GM18517 (cell line): ENCODE data around the gene EEF2K.

Source experiments
- ATAC-seq: cut with Tn5 transposase; IDR thresholded peaks from one replicate; pipeline ENCODE4 v1.9.1; 2021; ENCODE audit warnings: mild to moderate bottlenecking, moderate library complexity; ENCODE audit not compliant: unreplicated experiment

EEF2K gene

GRCh38 chr16:22239131-22239805 is 33.2 kb downstream of the EEF2K start:
- no peak for ATAC-seq

DNA sequence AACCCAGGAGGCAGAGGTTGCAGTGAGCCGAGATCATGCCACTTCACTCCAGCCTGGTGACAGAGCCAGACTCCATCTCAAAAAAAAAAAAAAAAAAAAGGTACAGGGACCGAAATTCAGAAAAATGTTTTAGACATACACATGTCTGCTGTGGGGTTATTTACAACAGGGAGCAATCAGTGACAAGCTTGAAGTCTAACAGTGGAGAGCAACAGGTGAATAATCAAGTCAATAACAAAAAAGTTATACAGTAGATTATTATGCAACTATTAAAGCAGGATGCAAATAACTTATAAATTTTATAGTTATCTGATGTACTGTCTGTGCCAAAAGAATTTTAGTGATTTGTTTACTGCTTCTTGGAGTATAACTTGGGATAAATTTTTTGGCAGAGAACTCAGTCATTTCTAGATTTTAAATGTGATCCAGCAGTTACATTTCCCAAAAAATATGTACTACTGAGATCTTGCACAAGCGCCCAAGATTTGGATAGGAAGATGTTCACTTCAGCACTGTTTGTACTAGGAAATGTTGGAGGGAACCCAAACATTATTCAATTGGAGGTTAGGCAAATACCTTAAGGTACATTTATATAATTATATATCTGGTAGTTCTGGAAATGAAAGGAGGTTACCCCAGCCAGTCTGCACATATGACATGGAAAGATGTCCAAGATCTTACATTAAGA is 34.1 kb downstream of the EEF2K start:
- ATAC-seq, result no peak

DNA sequence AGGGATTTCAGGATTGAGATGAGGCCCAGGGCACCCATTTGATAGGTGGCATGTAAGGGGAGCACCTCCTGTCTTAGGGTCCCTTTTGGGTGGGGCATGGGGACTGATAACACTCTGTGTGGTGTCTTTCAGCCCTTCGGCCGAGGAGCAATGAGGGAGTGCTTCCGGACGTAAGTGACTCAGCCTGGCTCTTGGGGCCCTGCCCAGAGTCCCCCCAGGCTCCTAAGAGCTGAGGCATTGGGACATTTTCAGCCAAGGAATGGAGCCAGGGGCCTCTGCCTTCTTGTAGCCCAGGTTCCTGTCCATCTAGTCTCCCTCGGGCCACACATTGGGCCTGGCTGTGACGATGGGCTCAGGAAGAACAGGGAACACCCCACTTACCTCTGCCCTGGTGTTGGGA is 44.4 kb downstream of the EEF2K start:
- ATAC-seq, result no peak

DNA sequence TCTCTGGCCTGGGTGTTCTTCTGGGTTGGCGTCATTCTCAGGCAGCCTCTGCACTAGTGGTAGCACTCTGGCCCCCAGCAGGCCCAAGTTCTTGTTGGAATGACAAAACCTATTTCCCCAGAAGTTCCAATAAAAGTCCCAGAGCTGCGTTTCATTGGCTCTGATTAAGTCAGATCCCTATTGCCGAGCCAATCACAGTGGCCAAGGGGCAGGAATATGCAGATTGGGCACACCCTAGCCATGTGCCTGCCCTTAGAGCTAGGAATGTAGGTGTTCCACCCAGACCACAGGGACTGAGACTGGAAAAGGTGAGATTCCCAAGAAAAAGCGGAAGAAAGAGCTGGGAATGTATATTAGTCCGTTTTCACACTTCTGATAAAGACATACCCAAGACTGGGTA is 46.2 kb downstream of the EEF2K start:
- ATAC-seq, result no peak

- no peak for ATAC-seq
Observed at GRCh38 chr16:22253272-22253671, 47.2 kb downstream of the EEF2K start.

DNA sequence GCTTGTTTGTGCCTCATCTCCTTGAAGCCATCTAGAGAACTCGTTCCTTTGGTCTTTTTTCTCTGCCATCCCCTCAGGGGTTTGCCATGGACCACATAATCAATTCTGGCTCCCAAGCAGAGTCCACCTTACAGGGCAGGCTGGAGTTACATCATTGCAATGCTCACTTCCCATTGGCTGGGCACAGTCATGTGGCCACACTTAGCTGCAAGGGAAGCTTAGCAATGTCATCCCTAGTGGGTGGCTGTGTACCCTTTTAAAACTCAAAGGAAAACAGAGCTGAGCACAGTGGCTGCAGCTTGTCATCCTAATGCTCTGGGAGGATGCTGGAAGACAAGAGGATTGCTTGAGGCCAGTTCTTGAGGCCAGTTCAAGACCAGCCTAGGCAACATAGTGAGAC is 49.3 kb downstream of the EEF2K start:
- ATAC-seq, result no peak

DNA sequence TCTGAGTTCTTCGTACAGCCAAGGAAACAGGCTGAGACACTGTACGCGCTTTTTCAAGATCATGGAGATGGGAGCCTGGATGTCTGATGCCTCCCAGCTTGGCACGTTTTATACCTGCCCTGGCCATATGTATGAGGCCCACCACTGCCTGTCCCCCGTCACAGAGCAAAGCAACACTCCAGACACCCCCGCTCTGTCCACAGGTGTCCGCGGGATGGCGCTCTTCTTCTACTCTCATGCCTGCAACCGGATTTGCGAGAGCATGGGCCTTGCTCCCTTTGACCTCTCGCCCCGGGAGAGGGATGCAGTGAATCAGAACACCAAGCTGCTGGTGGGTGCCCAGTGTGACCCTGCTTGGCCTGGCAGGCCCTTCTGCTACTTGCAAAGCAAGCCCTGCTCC is 51.4 kb downstream of the EEF2K start:
- no peak for ATAC-seq

DNA sequence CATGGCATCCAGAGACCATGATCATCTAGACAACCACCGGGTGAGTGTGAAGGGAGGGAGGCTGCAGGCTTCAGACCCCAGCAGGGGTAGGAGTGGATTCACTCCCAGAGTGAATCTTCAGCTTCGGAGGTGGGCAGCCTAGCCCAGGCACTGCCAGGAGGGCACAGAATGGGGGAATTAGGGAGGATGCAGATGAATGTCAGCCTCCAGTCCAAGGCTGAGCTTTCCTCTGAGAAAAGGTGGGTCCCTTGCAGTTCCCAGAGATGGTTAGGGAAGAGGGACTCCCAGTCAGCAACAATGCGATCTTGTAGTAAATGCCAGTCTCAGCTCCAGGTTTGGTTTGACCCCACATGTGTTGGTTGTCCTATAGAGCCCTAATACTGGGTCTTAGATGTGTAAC is 54.4 kb downstream of the EEF2K start:
- ATAC-seq, result no peak

- ATAC-seq, result no peak
Observed at GRCh38 chr16:22262460-22262859, 56.4 kb downstream of the EEF2K start.

DNA sequence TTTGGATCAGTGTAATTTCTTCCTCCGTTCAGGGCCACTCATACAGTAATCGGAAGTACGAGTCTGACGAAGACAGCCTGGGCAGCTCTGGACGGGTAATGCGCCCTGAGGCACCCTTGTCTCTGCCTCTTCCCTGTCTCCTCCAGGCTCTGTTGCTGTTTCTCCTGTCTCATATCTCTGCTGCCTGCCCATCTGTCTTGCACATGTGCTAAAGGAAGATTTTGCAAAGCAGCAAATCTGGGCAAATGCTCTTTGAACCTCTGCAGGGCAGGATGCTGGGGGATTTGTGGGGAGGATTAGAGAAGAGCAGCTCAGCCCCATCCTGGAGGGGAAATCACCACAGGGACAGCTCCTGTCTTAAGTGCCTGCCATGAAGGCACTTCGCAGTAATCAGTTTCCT is 58.7 kb downstream of the EEF2K start:
- no peak for ATAC-seq

- no peak for ATAC-seq
Observed at GRCh38 chr16:22265351-22265750, 59.3 kb downstream of the EEF2K start.

DNA sequence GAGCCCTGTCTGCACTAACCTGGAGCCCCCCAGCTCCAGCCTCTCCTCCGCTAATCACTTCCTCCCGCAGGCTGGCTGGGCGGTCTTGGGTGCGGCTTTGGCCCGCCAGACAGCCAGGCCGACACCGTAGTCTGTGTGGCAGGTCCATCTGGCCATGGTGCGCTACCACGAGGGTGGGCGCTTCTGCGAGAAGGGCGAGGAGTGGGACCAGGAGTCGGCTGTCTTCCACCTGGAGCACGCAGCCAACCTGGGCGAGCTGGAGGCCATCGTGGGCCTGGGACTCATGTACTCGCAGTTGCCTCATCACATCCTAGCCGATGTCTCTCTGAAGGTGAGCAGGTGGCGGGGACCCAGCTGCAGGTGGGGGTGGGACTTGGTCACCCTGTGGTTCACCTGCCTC is 60.5 kb downstream of the EEF2K start:
- ATAC-seq, result no peak

GRCh38 chr16:22267764-22268163 is 61.7 kb downstream of the EEF2K start:
- ATAC-seq, result no peak

- no peak for ATAC-seq
Observed at GRCh38 chr16:22270525-22270924, 64.4 kb downstream of the EEF2K start.

DNA sequence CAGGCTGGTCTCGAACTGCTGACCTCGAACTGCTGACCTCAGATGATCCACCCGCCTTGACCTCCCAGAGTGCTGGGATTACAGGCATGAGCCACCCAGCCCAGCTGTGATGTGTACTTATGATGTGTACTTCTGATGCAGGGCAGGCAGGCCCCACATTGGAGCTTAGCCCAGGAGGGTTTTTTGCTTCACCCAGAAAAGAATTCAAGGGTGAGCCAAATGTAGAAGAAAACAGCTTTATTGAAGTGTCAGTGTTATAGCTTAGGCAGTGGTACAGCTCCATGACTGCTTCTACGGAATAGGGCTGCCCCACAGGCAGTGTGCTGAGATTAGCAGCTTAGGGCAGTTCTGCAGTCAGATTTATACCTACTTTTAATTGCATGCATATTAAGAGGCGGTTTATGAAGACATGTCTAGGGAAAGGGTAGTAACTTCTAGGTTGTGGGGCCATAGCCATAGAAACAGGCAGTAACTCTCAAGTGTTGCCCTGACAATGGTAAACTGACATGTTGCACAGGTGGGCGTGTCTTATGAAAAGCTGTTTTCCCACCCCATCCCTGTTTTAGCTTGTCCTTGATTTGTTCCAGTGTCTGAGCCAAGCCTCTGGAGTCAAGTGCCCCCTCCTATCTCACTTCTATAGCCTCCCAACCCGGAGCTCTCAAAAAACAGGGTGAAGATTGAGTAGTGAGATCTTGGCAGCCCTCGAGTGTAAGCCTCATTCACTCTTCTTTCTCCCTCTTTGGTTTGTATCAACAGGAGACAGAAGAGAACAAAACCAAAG is 67.0 kb downstream of the EEF2K start:
- ATAC-seq, result no peak

- no peak for ATAC-seq
Observed at GRCh38 chr16:22274916-22275315, 68.8 kb downstream of the EEF2K start.

DNA sequence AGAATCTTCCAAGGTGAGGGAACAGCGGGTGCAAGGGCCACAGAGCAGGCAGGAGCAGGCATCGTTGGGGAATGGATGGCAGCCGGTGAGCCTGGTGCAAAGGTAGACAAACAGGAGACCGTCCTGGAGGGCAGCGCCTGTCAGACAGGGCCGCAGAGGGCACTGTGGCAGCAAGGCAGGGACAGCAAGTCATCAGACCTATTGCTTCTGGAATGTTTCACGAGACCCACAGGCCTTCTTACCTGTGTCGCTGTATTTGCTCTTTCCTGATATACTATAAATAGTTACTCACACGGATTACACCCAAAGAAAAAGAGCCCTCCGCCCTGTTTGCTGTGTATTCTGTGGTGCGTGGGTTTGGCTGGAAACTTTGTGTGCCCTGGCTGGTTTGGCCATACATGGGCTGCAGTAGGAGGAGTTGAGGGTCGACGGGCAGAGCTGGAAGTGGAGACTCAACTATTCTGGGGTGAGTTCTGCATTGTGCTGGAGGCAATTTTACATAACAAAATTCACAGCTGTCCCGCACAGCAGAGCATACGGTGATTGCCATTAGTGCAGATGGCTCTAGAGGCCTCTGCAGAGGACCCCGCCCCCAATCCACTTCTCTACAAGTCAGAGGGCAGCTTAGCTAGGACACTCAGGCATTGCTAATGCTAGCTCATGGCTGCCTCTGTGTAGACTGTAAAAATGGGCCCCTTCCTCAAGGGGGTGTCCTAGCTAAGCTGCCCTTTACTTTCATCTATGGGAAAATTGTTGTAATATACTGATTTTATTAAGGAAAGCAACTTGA is 72.6 kb downstream of the EEF2K start:
- no peak for ATAC-seq

DNA sequence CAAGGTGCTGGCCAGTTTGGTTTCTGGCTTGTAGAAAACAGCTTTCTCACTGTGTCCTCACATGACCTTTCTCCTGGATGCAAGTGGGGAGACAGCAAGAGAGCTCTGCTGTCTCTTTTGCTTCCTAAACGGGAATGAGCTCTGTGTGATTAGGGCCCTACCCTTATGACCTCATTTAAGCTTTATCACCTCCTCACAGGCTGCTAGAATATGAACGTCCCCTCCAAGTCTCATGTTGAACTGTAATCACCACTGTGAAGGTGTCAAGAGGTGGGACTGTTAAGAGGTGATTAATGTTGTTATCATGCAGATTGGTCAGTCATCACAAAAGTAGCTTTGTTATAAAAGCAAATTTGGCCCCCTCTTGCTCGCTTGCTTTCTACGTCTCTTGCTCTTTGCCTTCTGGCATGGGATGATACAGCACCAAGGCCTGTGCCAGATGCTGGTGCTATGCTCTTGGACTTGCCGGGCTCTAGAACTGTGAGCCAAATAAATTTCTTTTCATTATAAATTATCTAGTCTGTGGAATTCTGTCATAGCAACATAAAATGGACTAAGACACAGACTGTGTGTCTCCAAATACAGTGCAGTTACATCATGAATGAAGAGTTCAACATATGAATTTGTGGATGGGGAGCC is 76.3 kb downstream of the EEF2K start:
- ATAC-seq, result no peak

- ATAC-seq, result no peak
Observed at GRCh38 chr16:22284637-22285036, 78.6 kb downstream of the EEF2K start.

DNA sequence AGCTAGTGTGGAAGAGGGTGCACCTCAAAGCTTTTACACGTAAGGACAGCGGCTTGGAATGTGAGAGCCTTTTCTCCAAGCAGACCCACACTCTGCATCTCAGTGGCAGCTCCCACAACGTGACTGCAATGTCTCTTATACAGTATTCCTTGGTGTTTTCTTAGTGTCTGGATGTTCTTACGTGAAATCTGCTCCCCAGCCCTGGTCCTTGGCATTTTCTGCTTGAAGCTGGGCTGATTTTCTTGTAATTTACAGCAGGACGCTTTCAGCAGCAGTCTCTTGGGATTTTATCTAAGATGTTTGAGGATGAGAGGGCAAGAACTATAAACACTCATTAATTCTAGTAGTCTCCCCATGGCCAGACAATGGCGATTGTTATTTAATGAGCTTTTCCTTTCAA is 79.0 kb downstream of the EEF2K start:
- no peak for ATAC-seq

DNA sequence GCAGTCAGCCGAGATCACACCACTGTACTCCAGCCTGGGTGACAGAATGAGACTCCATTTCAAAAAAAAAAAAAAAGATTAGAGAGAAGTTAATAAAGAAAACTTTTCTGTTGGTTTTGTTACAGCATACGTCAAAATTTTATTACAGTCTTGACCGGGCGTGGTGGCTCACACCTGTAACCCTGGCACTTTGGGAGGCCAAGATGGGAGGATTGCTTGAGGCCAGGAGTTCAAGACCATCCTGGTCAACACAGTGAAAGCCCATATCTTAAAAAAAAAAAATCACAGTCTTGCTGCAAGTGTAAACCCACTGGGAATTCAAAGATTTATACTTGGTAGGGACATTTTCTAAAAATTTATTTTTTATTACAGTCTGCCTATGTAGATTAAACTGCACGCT is 84.9 kb downstream of the EEF2K start:
- no peak for ATAC-seq
